GM19351 (cell line): ENCODE data around the gene ARHGAP26.

Source experiments
- ATAC-seq: cut with Tn5 transposase; IDR thresholded peaks from one replicate; pipeline ENCODE4 v1.9.1; 2021; ENCODE audit warnings: mild to moderate bottlenecking, moderate library complexity; ENCODE audit not compliant: unreplicated experiment

The ARHGAP26 gene

DNA sequence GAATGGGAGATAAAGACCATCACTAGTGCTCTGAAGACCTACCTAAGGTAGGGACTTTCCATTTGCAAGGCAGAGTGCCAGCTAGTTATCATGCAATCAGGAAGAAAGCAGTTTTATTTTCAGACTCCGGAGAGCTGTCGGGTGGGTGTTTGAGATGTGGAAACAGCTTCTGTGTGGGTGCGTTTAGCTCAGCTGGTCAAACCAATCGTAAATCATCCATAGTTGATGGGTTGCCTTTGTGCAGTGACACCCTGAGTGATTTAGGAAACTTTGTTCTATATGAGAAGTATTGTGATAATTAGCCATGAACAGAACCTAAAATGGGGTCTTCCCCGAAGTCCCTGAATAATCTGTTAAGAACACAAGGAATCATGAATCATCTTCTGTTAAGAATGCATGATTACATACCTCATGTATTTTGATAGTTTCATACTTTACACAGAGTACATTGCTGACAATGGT lies 284.3 kb downstream of the ARHGAP26 start:
- peak; percentile 44 for ATAC-seq

DNA sequence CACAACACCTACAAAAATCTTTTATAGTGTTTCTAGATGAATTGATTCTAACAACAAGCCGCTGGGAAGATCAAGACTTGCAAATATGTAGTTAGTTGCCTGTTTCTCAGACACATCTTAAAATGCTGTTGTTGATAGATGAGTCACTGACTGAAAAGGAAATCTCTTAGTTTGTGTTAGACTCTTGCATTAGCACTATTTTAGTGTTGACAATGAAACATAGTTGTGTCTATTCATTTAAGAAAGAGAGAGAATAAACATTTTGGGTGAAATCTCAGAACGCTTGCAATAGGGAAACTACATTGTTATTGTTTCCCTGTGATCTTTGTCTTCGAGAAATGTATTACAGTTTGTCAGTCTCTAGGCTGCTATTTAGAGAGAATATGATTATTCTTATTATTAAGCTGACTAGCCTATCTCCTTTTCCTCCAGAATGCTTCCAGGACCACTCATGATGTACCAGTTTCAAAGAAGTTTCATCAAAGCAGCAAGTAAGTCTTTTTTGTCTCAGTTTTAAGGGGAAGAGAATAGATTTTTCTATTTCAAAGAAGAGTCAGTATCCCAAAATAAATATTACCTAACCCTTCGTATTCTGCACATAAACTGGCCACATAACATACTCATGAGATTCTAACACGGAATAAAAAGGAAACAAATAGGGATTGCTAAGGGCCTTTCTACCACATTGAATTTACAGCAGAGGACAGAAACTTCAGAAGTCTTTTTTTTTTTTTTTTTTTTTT lies 285.6 kb downstream of the ARHGAP26 start:
- no peak for ATAC-seq

GRCh38 chr5:143056339-143056704 lies 286.1 kb downstream of the ARHGAP26 start:
- no peak for ATAC-seq

DNA sequence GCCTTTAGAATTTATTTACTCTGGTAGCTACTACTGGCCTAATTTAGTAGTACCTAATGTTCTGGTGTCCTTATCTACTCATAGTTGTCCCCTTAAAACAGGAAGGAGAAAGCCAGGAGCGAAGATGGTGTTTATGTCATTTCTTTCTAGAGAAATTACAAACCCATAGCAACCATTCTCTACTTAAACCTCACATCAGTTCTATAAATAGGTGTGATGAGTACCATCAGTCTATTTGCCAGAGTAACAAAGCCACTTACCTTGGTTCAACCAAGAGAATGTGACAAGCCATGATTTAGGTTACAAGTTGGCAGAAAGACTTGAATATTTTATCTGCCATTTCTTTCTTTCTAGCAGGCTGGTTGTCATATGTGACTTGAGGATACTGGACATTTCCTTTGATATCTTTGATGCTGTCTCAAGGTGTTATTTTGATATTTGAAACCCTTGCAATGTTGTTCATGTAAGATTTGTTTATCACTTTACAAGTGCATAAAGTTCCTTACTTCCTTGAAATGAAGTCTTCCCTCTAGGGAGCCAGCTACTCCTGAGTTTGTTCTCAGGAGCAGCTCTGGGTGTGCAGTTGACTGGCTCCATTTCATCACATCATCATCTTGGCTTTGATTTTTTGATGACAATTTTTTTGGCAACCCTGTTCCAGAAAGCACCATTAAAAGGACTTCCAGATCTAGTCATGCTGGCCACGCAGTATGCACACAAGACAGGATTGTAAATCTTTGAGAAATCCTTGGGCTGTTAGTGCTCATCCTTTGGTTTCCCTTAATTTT lies 286.8 kb downstream of the ARHGAP26 start:
- peak; percentile 46 for ATAC-seq

DNA sequence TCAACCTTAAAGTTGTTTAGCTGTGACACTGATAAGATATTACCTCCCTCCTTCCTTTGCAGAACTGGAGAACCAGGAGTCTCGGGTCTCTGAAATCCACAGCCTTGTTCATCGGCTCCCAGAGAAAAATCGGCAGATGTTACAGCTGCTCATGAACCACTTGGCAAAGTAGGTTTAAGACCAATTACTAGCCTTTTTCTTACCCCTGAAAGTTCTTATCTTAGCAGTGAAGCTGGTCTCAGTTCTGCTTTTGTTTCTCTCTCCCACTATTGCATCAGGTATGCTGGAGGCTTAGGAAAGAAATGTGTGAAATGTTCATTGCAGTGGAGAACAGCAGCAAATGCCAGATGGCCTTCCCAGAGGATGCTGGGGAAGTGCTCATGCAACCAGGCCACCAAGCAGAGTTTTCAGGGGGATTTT lies 287.4 kb downstream of the ARHGAP26 start:
- peak; percentile 58 for ATAC-seq

DNA sequence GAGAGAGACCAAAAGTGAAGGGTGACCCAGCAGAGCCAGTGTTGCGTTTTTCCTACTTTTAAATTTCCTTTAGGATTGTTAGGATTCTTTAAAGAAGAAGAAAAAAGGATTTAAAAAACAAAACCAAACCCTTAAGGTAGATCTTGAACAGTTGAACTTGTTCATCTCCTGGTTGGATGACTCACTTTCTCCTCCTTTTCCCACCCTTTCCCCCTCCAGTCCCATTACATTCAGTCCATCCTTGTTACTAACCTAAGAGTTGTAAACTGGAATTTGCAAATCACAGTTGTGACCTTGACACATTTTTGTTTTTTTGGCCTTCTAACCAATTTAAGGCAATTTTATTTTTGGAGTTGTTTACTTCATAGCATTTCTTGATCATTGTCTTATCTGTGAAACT lies 289.2 kb downstream of the ARHGAP26 start:
- ATAC-seq = no peak

GRCh38 chr5:143059976-143060765 lies 290.0 kb downstream of the ARHGAP26 start:
- no peak for ATAC-seq

DNA sequence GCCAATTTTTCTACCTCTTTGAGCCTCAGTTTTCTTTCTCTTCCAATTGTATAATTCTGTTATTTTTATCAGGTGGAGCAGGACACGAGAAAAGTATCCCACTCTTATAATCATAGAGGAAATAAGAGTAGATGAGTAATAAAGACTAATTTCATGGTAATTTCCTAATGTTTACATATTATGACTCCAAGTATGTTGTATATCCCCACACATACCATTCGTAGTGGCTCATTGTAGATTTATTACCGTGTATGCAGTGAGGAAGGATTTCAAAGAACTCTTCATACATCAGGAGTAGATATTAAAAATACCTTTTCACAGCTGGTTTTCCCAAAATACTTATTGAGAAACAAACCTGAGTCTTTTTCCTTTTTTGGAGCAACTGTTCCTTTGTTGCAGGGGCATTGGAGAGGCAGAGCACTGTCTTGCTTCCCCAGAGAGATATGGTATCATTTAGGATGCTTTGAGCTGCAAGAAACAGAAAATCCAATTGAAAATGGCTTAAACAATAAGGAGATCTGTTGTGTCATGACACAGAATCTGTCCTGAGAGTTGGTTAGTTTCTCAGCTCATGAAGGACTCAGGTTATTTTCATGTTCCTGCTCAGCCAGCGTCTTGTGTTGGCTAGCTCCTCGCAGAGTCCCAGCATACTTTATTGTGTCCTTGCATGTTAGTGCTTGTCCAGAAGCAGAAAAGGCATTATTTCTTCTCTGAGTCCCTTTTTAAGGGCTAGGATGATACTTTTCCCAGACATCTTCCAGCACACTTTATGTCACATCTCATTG lies 291.2 kb downstream of the ARHGAP26 start:
- no peak for ATAC-seq

GRCh38 chr5:143062379-143062778 lies 292.2 kb downstream of the ARHGAP26 start:
- ATAC-seq = no peak

- ATAC-seq = no peak
These were observed 293.2 kb downstream of the ARHGAP26 start for GRCh38 chr5:143063175-143063970.

- no peak for ATAC-seq
These were observed 294.1 kb downstream of the ARHGAP26 start for GRCh38 chr5:143064218-143064641.

GRCh38 chr5:143064676-143065075 lies 294.5 kb downstream of the ARHGAP26 start:
- no peak for ATAC-seq

DNA sequence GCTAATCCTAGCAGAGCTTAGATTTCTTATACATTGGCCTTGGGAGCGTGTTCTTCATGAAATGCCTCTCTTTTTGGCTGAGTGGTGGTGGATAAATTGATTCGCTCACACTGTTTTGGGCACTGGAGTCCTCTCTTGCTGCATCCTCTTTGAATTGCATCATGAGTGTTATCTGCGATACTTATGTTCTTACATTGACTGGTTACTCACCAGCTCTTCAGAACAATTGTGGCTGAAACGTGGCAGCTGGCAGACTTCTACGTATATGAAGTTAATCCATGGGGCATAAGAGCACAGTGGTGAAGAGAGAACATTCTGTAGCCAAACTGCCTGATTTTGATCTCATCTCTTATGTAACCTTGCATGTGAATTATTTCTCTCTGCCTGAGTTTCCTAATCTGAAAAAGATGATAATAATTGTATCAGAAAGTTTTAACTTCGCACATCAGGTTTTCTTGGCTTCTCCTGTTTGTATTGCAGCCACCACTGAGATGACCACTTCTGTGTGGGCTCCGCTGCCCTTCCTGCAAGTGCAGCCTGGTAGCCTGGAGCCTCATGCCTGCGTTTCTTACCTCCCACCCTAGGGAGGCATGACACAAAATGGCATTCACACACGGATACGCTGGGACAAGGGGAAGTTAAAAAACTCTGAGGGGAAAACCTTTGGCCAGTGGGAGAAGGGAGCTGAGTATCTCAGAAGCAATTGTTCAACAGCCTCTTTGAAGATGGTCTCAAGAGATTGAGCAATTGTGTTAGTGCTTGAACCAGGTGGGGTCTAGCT lies 295.2 kb downstream of the ARHGAP26 start:
- no peak for ATAC-seq

GRCh38 chr5:143065996-143066522 lies 295.9 kb downstream of the ARHGAP26 start:
- ATAC-seq = peak; percentile 36

DNA sequence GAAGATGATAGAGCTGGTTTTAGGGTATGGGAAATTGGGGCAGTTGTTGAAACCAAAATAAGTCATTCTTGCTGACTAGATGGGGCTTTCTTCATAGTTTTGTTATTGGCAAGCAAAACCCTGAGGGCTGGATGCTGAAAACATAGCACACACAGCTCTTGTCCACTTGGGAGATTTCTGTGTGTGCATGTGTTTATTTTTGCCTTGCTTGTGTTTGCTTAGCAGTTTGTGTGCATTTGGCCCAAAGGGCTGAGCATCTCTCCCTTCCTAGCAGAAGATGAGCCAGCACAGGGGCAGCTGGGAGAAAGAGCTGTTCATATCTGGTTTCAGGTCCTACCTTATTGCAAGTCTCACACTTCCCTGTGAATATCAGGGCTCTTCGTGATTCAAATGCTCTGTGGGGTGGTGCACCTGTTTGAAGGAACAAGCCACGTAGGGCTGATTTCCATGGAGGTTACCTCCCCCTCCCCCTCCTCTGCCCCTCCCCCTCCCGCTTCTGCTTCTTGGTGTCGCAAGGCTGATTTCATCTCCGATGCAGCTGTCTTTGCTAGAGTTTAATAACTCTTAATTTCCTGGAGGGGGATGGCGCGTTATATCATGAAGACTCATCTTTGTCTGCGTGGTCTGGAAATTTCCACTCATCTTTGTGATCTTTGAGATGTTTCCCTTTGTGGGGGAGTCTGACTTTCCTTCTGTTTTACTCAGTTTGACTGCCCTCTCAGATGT lies 296.5 kb downstream of the ARHGAP26 start:
- peak; percentile 67 for ATAC-seq

GRCh38 chr5:143068712-143069111 lies 298.5 kb downstream of the ARHGAP26 start:
- no peak for ATAC-seq

DNA sequence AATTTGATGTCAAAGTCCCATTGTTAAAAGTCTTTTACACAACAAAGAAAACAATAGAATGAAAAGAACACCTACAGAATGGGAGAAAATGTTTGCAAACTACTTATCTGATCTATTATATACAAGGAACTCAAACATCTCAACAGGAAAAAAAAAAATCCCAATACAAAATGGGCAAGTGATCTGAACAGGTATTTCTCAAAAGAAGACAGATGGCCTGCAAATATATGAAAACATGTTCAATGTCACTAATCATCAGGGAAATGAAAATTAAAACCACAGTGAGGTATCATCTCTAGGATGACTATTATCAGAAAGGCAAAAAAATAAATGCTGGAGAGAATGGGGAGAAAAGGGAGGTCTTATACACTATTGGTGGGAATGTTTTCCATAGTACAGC lies 301.8 kb downstream of the ARHGAP26 start:
- no peak for ATAC-seq

DNA sequence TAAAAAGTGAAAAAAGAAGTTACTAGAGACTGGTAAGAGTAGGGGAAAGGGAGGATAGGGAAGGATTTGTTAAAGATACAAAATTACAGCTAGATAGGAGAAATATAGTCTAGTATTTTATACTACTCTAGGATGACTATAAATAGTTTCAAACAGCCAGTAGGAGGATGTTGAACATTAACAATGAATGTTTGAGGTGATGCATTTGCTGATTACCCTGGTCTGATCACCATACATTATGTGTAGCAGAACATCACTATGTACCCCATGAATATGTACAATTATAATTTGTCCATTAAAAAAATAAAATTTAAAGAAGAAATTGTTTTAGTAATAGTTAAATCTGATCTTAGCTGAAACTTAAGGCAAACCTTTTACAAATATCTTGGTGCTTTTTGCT lies 302.6 kb downstream of the ARHGAP26 start:
- ATAC-seq = no peak
